Nephron progenitor cell (in vitro differentiated cells): ENCODE data around the gene ADAP1.

Source experiments
- DNase-seq: peaks from one replicate; pipeline ENCODE4 v3.0.0; 2021
- H3K27ac Mint-ChIP-seq: 2 replicates; pipeline ENCODE4 v1.8.0; 2021; ENCODE audit warnings: mild to moderate bottlenecking, moderate library complexity, mixed read lengths
- H3K27me3 Mint-ChIP-seq: 2 replicates; pipeline ENCODE4 v1.8.0; 2021; ENCODE audit warnings: mild to moderate bottlenecking, low read depth, mixed read lengths; ENCODE audit not compliant: poor library complexity
- H3K36me3 Mint-ChIP-seq: 2 replicates; pipeline ENCODE4 v1.8.0; 2021; ENCODE audit warnings: low read depth, mixed read lengths
- H3K4me1 Mint-ChIP-seq: 2 replicates; pipeline ENCODE4 v1.8.0; 2021; ENCODE audit warnings: mixed read lengths
- H3K4me3 Mint-ChIP-seq: 2 replicates; pipeline ENCODE4 v1.8.0; 2021; ENCODE audit warnings: mild to moderate bottlenecking, moderate library complexity, mixed read lengths
- H3K9me3 Mint-ChIP-seq: 2 replicates; pipeline ENCODE4 v1.8.0; 2021; ENCODE audit warnings: mild to moderate bottlenecking, moderate library complexity, mixed read lengths
- CTCF ChIP-seq: fragments of 200-600 bp; sonication (generic); IDR thresholded peaks from 2 replicates; pipeline ENCODE4 v1.5.0; 2021; ENCODE audit warnings: antibody characterized with exemption

Gene ADAP1

DNA sequence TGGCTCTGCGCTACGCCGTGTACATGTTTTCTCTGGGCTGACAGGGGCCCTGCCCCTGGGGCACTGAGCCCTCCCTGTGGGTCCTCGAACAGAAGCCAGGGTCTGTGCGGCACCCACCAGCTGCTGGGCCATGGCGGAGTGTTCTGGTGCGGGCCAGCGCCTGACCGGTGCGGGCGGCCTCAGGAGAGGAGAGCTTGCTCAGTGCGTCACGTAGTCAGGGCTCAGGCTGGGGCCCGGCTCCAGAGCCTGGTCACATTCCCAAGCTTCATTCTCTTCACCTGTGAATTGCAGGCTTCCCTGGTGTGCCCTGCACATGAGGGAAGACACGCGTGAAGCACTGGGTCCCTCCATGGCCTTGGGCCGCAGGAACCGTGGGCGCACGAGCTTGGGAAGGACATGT, 62.7 kb downstream of the ADAP1 start:
- TF ChIP-seq CTCF = no peak
- no peak overlapping the region for H3K27ac Mint-ChIP-seq
- no peaks in the 10 kb centered on the region for H3K9me3 Mint-ChIP-seq
- DNase-seq = no peak
- H3K36me3 Mint-ChIP-seq = peaks cover 40% of the 10 kb centered on the region
- H3K27me3 Mint-ChIP-seq = peaks cover 3% of the 10 kb centered on the region
- no peaks in the 10 kb centered on the region for H3K4me1 Mint-ChIP-seq
- no peak overlapping the region for H3K4me3 Mint-ChIP-seq

DNA sequence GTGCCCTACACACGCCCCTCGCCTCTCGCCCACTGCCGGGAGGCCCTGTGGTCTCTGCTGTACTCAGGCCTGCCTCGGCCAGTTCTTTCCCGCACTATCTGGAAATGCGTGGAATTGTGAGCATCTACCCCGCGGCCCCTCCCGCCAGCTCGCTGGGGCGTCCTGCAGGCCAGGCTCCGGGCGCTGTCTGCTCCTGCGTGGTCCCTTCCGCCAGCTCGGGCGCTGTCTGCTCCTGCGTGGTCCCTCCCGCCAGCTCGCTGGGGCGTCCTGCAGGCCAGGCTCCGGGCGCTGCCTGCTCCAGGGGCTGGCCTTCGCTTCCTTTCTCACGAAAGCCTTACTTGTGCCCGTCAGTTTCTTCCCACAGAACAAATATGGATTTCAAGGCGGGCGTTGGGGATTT, 63.2 kb downstream of the ADAP1 start:
- H3K4me3 Mint-ChIP-seq = no peak overlapping the region
- H3K9me3 Mint-ChIP-seq = no peaks in the 10 kb centered on the region

GRCh38 chr7:890868-891267, 63.6 kb downstream of the ADAP1 start:
- no peak for TF ChIP-seq CTCF
- Mint-ChIP-seq H3K27ac (no peak overlapping the region), H3K4me1 (no peaks in the 10 kb centered on the region), H3K9me3 (no peaks in the 10 kb centered on the region), H3K36me3 (peaks cover 34% of the 10 kb centered on the region), H3K4me3 (no peak overlapping the region), H3K27me3 (peaks cover 3% of the 10 kb centered on the region)
- no peak for DNase-seq

More for the DNA sequence above, 63.2 kb downstream of the ADAP1 start:
- DNase-seq = no peak
- Mint-ChIP-seq H3K4me1 (no peaks in the 10 kb centered on the region), H3K27ac (no peak overlapping the region), H3K27me3 (peaks cover 3% of the 10 kb centered on the region), H3K36me3 (peaks cover 38% of the 10 kb centered on the region)
- TF ChIP-seq CTCF = no peak

GRCh38 chr7:889391-889790, 65.1 kb downstream of the ADAP1 start:
- H3K27ac Mint-ChIP-seq = no peak overlapping the region
- H3K36me3 Mint-ChIP-seq = peaks cover 33% of the 10 kb centered on the region
- no peak overlapping the region for H3K4me3 Mint-ChIP-seq
- no peaks in the 10 kb centered on the region for H3K9me3 Mint-ChIP-seq
- no peak for TF ChIP-seq CTCF
- no peaks in the 10 kb centered on the region for H3K4me1 Mint-ChIP-seq
- no peak for DNase-seq
- H3K27me3 Mint-ChIP-seq = peaks cover 3% of the 10 kb centered on the region

DNA sequence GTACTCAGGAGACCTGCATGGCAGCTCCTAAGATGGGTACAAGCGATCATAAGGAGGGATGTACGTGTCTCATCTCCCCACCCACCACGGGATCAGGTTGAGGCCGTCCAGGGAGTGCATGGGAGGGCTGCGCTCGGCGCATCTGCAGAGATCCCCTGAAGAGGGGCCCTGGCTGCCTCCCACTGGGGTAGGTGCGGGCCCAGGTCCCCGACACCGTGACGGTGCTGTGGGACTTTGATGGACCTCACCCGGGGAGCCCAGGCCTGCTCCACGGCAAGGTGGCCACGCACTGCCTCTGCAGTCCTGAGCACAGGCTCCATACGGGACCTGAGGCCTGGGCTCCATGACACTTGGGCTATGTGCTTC, 65.5 kb downstream of the ADAP1 start:
- Mint-ChIP-seq H3K36me3 (peaks cover 33% of the 10 kb centered on the region), H3K4me3 (no peak overlapping the region), H3K27me3 (peaks cover 3% of the 10 kb centered on the region), H3K27ac (no peak overlapping the region), H3K9me3 (no peaks in the 10 kb centered on the region), H3K4me1 (no peaks in the 10 kb centered on the region)
- TF ChIP-seq CTCF = no peak
- no peak for DNase-seq

DNA sequence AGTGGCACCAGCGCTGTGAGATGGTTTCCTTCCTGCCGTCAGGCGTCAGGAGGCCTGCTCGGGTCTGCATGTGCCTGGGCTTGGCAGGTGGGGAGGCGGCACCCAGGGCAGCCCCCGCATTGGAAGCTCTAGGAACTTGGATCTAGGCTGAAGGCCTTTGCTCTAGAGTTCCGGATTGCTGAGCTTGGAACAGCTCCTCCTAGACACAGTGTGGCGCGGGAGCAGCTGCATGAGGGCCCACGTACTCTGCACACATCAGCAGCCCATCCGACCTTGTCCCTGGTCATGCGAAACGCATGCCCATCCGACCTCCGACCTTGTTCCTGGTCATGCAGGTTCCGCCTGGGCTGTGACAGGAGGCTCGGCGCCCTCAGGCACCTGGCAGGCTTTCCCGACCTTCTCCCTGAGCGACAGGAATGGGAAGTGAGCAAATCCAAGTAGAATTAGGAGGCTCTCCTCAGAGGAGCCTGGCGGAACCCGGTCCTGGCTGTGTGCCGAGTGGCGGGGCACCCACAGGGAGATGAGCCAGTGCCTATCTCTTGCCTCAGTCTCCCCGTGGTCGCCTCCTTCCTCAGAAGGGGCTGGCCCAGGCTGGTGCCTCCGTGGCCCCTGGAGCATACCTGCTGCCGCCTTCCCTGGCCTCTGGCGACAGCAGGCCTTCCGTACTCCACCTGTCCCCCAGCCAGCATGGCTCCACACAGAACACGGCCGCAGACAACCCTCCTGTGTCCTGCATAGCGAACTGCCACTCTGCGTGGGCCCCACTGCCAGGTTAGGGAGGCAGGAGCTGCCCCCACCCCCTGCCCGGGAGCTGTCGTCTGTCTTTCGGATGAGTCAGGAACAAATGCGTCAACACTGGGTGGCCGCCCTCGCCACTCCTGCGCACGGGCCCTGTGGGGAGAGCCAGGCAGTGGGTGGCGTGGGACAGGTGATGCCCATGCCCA, 66.1 kb downstream of the ADAP1 start:
- Mint-ChIP-seq H3K4me3 (no peak overlapping the region), H3K9me3 (no peaks in the 10 kb centered on the region), H3K27me3 (peaks cover 3% of the 10 kb centered on the region), H3K36me3 (peaks cover 30% of the 10 kb centered on the region), H3K4me1 (peaks cover under 1% of the 10 kb centered on the region), H3K27ac (peak overlapping the region; percentile 85)
- TF ChIP-seq CTCF = no peak
- no peak for DNase-seq
